Fibroblast of villous mesenchyme (primary cell): ENCODE results near the gene AIFM3. TPM values are rescaled to one million over a fixed set of nuclear protein-coding genes. Genes with fewer than 3 reads are reported as not detected.

Experiments
- DNase-seq: peaks from one replicate; pipeline ENCODE4 v3.0.0-alpha.2; 2010; ENCODE audit warnings: low read depth
- H3K4me3 ChIP-seq: 2 replicates; pipeline ENCODE4 v1.5.1; 2011; ENCODE audit warnings: low read depth, mild to moderate bottlenecking, low read length
- CTCF ChIP-seq: IDR thresholded peaks from 2 replicates; pipeline ENCODE4 v1.5.1; 2012; ENCODE audit warnings: low read depth, mild to moderate bottlenecking, low read length; ENCODE audit not compliant: insufficient read depth
- total RNA-seq: library from RNA; depleted of rRNA; stranded (reverse); fragments of >200 nt; gene quantifications from 2 replicates; pipeline ENCODE4 v1.2.3, GENCODE V29; 2012

Gene AIFM3
- total RNA-seq, 1 donor, result 0.43 TPM

DNA sequence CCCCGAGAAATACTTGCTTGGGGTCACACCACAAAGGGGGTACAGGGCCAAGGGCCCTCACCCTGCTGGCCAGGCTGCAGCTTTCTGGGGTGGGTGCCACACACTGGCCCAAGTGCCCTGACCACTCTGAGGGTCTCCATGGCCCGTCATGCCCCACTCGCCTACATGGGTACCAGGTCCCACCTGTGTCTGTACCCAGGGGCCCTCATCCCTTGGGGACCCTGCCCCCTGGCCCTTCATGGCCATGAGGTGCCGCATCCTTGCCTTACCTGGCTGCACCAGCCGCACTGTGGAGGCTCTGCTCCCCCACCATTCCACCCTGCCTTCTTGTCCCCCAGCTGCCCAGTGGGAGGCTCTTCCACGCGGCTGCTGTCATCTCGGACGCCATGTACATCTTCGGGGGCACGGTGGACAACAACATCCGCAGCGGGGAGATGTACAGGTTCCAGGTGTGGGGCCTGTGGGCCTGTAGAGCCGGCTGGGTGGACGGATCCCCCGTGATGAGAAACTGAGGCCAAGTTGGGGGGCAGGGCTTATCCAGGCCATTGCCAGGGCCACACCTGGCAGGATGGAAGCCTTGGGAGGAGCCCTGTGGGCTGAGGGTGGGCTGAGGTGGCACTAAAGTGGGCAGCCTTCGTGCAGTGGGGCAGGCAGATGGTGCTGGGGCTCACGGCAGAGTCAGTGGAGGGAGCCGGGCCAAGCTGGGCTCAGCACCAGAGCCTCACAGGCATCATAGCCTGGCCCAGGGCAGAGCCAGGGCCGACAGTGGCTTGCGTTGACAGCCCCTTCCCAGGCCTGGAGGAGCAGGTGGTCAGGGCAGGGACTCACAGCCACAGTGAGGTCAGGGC is 25.6 kb downstream of the AIFM3 start:
- no peak overlapping the region for H3K4me3 ChIP-seq
- no peak for TF ChIP-seq CTCF
- DNase-seq, result no peak

GRCh38 chr22:20993304-20994127 is 26.5 kb downstream of the AIFM3 start:
- no peak for TF ChIP-seq CTCF
- DNase-seq, result no peak
- no peak overlapping the region for H3K4me3 ChIP-seq

DNA sequence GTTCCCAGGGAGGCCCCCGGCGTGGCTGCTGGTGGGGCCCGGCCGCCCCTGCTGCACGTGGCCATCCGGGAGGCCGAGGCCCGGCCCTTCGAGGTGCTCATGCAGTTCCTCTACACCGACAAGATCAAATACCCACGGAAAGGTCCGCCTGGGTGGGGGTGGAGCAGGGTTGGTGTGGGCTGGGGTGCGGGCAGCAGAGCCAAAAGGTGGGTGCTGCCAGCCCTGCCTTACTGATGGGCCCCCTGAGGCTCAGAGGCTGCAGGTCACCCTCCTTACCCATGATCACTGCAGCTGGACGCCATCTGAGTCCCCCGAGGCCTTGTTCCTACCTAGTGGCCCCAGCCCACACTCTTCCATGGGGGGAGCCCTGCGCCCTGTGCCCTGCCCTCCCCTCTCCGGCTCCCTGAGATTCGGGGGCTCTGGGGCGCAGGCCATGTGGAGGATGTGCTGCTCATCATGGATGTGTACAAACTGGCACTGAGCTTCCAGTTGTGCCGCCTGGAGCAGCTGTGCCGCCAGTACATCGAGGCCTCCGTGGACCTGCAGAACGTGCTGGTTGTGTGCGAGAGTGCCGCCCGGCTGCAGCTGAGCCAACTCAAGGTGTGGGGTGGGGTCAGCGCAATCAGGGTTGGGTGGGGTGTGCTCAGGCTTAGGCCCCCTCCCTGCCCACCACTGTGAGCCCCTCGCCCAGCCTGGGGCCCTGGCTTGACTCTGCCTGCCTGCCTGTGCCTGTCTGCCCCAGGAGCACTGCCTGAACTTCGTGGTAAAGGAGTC is 27.3 kb downstream of the AIFM3 start:
- no peak for DNase-seq
- TF ChIP-seq CTCF, result no peak
- H3K4me3 ChIP-seq, result no peak overlapping the region

DNA sequence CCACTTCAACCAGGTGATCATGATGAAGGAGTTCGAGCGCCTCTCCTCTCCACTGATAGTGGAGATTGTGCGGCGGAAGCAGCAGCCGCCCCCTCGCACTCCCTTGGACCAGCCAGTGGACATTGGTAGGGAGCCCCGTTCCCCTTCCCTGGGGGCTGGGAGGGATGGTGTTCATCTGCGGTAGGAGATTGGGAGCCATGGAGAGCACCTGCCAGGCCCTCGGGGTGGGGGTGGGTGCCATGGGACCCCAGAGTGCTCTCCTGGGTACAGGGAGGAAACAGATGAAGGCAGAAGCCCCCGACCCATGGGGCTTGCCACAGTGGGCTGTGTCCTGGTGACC is 27.8 kb downstream of the AIFM3 start:
- DNase-seq, result no peak
- TF ChIP-seq CTCF, result no peak
- H3K4me3 ChIP-seq, result no peak overlapping the region

DNA sequence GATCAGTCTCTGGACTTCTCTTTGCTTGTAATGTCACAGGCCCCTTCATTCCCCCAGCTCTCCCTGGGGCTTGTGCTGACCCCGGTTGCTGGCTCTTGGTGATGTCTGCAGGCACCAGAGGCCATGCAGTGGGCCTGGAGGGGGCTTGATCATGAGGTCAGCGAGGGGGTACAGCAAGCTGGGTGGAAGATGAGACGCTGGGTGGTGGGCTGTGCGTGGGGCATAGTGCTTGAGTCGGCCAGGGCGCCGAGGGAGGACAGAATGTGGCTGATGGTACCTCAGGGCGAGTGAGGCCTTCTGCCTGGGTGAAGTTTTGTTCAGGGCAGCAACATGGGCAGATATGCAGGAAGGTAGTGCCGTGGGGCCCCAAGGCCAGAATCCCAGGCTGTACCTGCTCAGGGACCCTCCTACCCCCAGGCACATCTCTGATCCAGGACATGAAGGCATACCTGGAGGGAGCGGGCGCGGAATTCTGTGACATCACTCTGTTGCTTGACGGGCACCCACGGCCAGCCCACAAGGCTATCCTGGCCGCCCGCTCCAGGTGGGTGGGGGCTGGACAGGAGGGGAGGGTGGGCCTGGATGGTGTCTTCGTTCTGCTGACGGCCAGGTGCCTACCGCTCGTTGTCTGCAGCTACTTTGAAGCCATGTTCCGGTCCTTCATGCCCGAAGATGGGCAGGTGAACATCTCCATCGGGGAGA is 28.4 kb downstream of the AIFM3 start:
- TF ChIP-seq CTCF, result no peak
- no peak overlapping the region for H3K4me3 ChIP-seq
- no peak for DNase-seq

DNA sequence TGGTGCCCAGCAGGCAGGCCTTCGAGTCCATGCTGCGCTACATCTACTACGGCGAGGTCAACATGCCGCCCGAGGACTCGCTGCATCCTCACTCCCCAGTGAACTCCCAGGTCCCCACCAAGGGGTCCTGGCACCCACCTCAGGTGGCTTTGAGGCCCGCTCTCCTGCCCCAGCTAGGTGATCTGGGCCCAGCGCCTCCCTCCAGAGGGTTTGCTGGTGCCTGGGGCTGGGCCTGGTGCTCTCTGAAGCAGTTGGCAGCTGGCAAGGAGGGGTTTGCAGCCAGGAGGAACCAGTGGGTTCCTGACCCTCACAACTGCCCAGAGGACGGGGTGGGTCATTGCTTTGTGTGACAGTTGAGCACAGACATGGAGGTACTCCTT is 29.0 kb downstream of the AIFM3 start:
- no peak overlapping the region for H3K4me3 ChIP-seq
- TF ChIP-seq CTCF, result no peak
- DNase-seq, result no peak
